Thoracic aorta (tissue), 2 donors: Measurements from ENCODE around the gene UBXN2A. TPM values are rescaled to one million over a fixed set of nuclear protein-coding genes. Genes with fewer than 3 reads are reported as not detected.

Source experiments
- ATAC-seq: fragments of 150-250 bp; one replicate; pipeline ENCODE4 v1.8.0; 2017; ENCODE audit warnings: low read depth; ENCODE audit not compliant: insufficient number of reproducible peaks, low FRiP score
- DNase-seq: peaks from one replicate; pipeline ENCODE4 v3.0.0-alpha.2; 2020; ENCODE audit warnings: low spot score
- H3K27ac ChIP-seq, 2 donors: fragments of 200-600 bp; sonication (generic); 1 replicate in 1 of 2; 2 replicates in 1 of 2; pipeline ENCODE4 v1.5.1; 2016; ENCODE audit warnings: mild to moderate bottlenecking in 2 of 2, moderate library complexity in 2 of 2
- H3K27me3 ChIP-seq: fragments of 200-600 bp; sonication (generic); replicated peaks from 2 replicates; pipeline ENCODE4 v1.6.0; 2016; ENCODE audit warnings: mild to moderate bottlenecking; ENCODE audit not compliant: insufficient read depth
- H3K36me3 ChIP-seq: fragments of 200-600 bp; sonication (generic); one replicate; pipeline ENCODE4 v1.5.1; 2016
- H3K4me1 ChIP-seq, 2 donors: fragments of 200-600 bp; sonication (generic); 1 replicate in 1 of 2; 2 replicates in 1 of 2; pipeline versions ENCODE4 v1.5.1 to v1.6.0; 2016; ENCODE audit warnings: low read depth in 2 of 2, mild to moderate bottlenecking in 1 of 2; ENCODE audit not compliant: control insufficient read depth in 1 of 2
- H3K4me3 ChIP-seq: fragments of 200-600 bp; sonication (generic); 2 replicates; pipeline ENCODE4 v1.5.1; 2016; ENCODE audit warnings: mild to moderate bottlenecking
- H3K9me3 ChIP-seq: fragments of 200-600 bp; sonication (generic); 2 replicates; pipeline ENCODE4 v1.5.1; 2016
- total RNA-seq, 2 donors: library from RNA; depleted of rRNA; stranded (reverse); fragments of >200 nt; gene quantifications; one replicate each; pipeline versions ENCODE4 v1.1.0 to v1.2.3, GENCODE V29; 2016
- TF ChIP-seq, protein P1 (sequence below): fragments of 200-600 bp; sonication (generic); IDR thresholded peaks from one replicate; pipeline ENCODE4 v1.5.1; 2019; ENCODE audit warnings: antibody characterized with exemption

UBXN2A gene
- total RNA-seq, 2 donors from 2014 or later = 6.1 to 18.8 TPM

DNA sequence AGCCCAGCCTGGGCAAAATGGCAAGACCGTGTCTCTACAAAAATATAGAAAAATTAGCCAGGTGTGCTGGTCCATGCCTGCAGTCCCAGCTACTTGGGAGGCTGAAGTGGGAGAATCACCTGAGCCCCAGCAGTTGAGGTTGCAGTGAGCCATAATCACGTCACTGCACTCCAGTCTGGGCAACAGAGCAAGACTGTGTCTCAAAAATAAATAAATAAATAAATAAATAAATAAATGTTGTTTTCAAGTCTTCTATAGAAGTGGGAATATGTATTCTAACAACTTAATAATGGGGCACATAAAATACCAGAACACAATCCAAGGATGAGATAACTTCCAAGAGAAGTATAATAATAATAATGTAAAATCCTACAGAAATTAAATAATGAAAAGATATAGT lies 37.2 kb upstream of the UBXN2A start:
- ATAC-seq (no peak), DNase-seq (no peak)
- Histone ChIP-seq H3K36me3 (no peaks in the 10 kb centered on the region), H3K9me3 (no peaks in the 10 kb centered on the region), H3K27me3 (no peaks in the 10 kb centered on the region), H3K4me3 (no peak overlapping the region), H3K27ac (no peak overlapping the region), H3K4me1 (peaks cover 28 to 34% of the 10 kb centered on the region in 2 donors)
- TF ChIP-seq, protein P1, sequence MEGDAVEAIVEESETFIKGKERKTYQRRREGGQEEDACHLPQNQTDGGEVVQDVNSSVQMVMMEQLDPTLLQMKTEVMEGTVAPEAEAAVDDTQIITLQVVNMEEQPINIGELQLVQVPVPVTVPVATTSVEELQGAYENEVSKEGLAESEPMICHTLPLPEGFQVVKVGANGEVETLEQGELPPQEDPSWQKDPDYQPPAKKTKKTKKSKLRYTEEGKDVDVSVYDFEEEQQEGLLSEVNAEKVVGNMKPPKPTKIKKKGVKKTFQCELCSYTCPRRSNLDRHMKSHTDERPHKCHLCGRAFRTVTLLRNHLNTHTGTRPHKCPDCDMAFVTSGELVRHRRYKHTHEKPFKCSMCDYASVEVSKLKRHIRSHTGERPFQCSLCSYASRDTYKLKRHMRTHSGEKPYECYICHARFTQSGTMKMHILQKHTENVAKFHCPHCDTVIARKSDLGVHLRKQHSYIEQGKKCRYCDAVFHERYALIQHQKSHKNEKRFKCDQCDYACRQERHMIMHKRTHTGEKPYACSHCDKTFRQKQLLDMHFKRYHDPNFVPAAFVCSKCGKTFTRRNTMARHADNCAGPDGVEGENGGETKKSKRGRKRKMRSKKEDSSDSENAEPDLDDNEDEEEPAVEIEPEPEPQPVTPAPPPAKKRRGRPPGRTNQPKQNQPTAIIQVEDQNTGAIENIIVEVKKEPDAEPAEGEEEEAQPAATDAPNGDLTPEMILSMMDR = no peak

DNA sequence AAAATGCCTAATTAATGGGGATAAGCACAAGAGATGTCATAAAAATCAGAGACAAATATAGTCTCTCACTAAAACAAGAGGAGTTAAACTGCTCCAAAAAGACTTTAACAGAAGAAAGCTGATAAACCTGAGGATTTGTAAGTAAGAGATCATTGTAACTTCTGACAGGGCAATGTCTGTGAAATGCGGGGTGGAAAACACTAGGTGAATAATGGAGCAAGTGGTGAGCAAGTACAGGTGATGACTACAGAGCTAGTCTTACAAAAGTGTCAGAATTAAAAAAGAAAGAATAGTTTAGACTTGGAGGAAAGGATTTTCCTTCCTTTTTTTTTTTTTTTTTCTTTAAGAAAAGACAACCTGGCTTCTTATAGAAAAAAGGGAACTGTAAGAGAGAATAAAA lies 36.0 kb upstream of the UBXN2A start:
- H3K4me1 ChIP-seq = peaks cover 28 to 34% of the 10 kb centered on the region in 2 donors
- ATAC-seq = no peak
- H3K27me3 ChIP-seq = no peaks in the 10 kb centered on the region

DNA sequence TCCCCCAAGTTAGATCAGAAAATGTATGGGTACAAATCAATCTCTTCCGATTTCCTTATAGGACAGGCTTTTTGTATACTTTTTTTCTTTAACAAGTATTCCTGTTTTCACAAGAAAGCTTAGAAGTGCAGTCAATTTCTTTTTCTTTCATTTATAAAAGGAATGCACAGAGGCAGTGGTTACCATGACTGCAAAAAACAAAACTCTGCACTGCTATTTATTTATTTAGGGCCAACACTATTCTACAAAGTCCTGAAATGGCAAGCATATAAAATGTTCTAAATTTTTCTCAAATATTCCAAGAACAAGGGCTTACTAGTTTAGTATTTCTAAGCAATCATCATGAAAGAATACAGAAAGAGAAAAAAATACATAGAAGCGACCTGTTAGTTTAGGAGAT lies 35.6 kb upstream of the UBXN2A start:
- TF ChIP-seq, protein P1 = no peak
- Histone ChIP-seq H3K27ac (peak overlapping the region in 1 of 2 donors; percentile 34), H3K4me3 (peak overlapping the region; percentile 18), H3K4me1 (peaks cover 28 to 34% of the 10 kb centered on the region in 2 donors), H3K36me3 (no peaks in the 10 kb centered on the region), H3K27me3 (no peaks in the 10 kb centered on the region), H3K9me3 (no peaks in the 10 kb centered on the region)
- DNase-seq (no peak), ATAC-seq (no peak)

More for the DNA sequence above, 36.0 kb upstream of the UBXN2A start:
- TF ChIP-seq, protein P1 = no peak
- no peak for DNase-seq
- peak overlapping the region in 1 of 2 donors; percentile 34 for H3K27ac ChIP-seq
- no peaks in the 10 kb centered on the region for H3K36me3 ChIP-seq
- no peaks in the 10 kb centered on the region for H3K9me3 ChIP-seq
- H3K4me3 ChIP-seq = peak overlapping the region; percentile 18

GRCh38 chr2:23905155-23905554 lies 35.1 kb upstream of the UBXN2A start:
- H3K4me3 ChIP-seq = no peak overlapping the region
- H3K27me3 ChIP-seq = no peaks in the 10 kb centered on the region
- no peaks in the 10 kb centered on the region for H3K9me3 ChIP-seq
- ATAC-seq (no peak), DNase-seq (no peak)
- H3K4me1 ChIP-seq = peaks cover 28 to 34% of the 10 kb centered on the region in 2 donors
- TF ChIP-seq, protein P1 = no peak
- H3K27ac ChIP-seq = peak overlapping the region in 1 of 2 donors; percentile 34
- H3K36me3 ChIP-seq = no peaks in the 10 kb centered on the region

DNA sequence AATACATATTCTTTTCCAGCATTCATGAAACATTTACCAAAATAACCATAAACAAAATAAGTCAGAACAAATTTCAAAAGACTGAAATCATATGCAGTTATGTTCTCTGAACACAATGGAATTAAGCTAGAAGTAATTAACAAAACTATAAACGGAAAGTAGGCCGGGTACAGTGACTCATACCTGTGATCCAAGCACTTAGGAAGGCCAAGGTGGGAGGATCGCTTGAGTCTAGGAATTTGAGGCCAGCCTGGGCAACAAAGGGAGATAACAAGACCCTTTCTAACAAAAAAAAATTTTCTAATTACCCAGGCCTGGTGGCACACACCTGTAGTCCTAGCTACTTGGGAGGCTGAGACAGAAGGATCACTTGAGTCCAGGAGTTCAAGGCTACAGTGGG lies 28.2 kb upstream of the UBXN2A start:
- TF ChIP-seq, protein P1 = no peak
- no peak for ATAC-seq
- H3K36me3 ChIP-seq = no peaks in the 10 kb centered on the region
- no peaks in the 10 kb centered on the region for H3K9me3 ChIP-seq
- H3K27me3 ChIP-seq = no peaks in the 10 kb centered on the region
- no peak overlapping the region for H3K27ac ChIP-seq
- H3K4me3 ChIP-seq = no peak overlapping the region
- DNase-seq = no peak
- H3K4me1 ChIP-seq = peaks cover 6 to 28% of the 10 kb centered on the region in 2 donors
